MCF 10A (cell line): ENCODE data around the gene CYP39A1. TPM values are rescaled to one million over a fixed set of nuclear protein-coding genes. Genes with fewer than 3 reads are reported as not detected.

Source experiments
- BruUV-seq: library from RNA; stranded (reverse); fragments of 400-500 nt; replicated peaks from 2 replicates; lab custom pipeline; 2021; lab: Mats Ljungman, UMichigan
- CTCF ChIA-PET: fragments of 300-600 bp; sonication (Branson Sonifier 250); formaldehyde crosslinking; extraction: SDS; loops from one replicate; lab custom pipeline; 2021; ENCODE audit warnings: antibody characterized with exemption, inconsistent platforms; lab: Yijun Ruan, JAX
- POLR2A ChIA-PET: fragments of 300-600, 350-650 bp; sonication (Branson Sonifier 250); formaldehyde crosslinking; extraction: SDS; loops from one replicate; lab custom pipeline; 2020; ENCODE audit warnings: antibody characterized with exemption, inconsistent platforms; lab: Yijun Ruan, JAX
- DNase-seq: peaks from one replicate; pipeline ENCODE4 v3.0.0-alpha.2; 2018; ENCODE audit not compliant: unreplicated experiment
- H3K27ac Mint-ChIP-seq: one replicate; pipeline ENCODE4 v1.8.0; 2022; ENCODE audit warnings: mild to moderate bottlenecking, low read depth, mixed read lengths; ENCODE audit not compliant: unreplicated experiment
- H3K27me3 Mint-ChIP-seq: one replicate; pipeline ENCODE4 v1.8.0; 2022; ENCODE audit warnings: mixed read lengths; ENCODE audit not compliant: insufficient read depth, unreplicated experiment
- H3K36me3 Mint-ChIP-seq: one replicate; pipeline ENCODE4 v1.8.0; 2022; ENCODE audit warnings: mild to moderate bottlenecking, moderate library complexity, mixed read lengths; ENCODE audit not compliant: insufficient read depth, unreplicated experiment
- H3K4me1 Mint-ChIP-seq: one replicate; pipeline ENCODE4 v1.8.0; 2022; ENCODE audit warnings: mixed read lengths; ENCODE audit not compliant: insufficient read depth, unreplicated experiment
- H3K4me3 Mint-ChIP-seq: one replicate; pipeline ENCODE4 v1.8.0; 2022; ENCODE audit warnings: mild to moderate bottlenecking, moderate library complexity, mixed read lengths; ENCODE audit not compliant: unreplicated experiment
- H3K9me3 Mint-ChIP-seq: one replicate; pipeline ENCODE4 v1.8.0; 2022; ENCODE audit warnings: mixed read lengths; ENCODE audit not compliant: unreplicated experiment
- intact Hi-C: fragments of 100-400 bp; cut with micrococcal nuclease; formaldehyde crosslinking; loops from 2 replicates; pipeline ENCODE4 v1.14.1; 2022
- total RNA-seq: library from RNA; stranded (reverse); gene quantifications from 2 replicates; pipeline ENCODE4 v1.2.3, GENCODE V29; 2022
- TF ChIP-seq, protein P1 (sequence below): fragments of 200-600 bp; IDR thresholded peaks from one replicate; pipeline ENCODE4 v1.8.0; 2022; ENCODE audit warnings: antibody characterized with exemption, mild to moderate bottlenecking; ENCODE audit not compliant: unreplicated experiment

Gene CYP39A1
- total RNA-seq, 1 experiment from 2014 or later: 7.2 TPM

DNA sequence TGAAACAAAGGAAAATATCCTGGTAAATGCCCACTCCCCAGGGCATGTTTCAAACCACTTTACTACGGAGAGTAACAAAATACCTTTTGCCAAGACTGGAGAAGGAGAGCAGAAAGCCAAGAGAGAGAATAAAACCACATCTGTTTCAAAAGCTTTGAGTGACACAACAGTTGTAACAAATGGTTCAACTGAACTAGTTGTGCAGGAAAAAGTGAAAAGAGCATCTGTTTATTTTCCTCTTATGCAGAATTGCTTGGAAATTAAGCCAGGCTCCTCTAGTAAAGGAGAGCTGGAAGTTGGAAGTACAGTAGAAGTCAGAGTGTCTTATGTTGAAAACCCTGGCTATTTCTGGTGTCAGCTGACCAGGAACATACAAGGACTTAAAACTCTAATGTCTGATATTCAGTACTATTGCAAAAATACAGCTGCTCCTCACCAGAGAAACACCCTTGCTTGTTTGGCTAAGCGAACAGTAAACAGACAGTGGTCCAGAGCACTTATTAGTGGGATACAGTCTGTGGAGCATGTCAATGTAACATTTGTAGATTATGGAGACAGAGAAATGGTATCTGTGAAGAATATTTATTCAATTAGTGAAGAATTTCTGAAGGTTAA lies 37.6 kb upstream of the CYP39A1 start:
- Mint-ChIP-seq H3K36me3 (no peaks in the 10 kb centered on the region), H3K27ac (no peak overlapping the region), H3K4me3 (no peak overlapping the region), H3K27me3 (no peaks in the 10 kb centered on the region), H3K9me3 (no peaks in the 10 kb centered on the region), H3K4me1 (peaks cover 10% of the 10 kb centered on the region)
- no TSS peak for BruUV-seq
- TF ChIP-seq, protein P1, sequence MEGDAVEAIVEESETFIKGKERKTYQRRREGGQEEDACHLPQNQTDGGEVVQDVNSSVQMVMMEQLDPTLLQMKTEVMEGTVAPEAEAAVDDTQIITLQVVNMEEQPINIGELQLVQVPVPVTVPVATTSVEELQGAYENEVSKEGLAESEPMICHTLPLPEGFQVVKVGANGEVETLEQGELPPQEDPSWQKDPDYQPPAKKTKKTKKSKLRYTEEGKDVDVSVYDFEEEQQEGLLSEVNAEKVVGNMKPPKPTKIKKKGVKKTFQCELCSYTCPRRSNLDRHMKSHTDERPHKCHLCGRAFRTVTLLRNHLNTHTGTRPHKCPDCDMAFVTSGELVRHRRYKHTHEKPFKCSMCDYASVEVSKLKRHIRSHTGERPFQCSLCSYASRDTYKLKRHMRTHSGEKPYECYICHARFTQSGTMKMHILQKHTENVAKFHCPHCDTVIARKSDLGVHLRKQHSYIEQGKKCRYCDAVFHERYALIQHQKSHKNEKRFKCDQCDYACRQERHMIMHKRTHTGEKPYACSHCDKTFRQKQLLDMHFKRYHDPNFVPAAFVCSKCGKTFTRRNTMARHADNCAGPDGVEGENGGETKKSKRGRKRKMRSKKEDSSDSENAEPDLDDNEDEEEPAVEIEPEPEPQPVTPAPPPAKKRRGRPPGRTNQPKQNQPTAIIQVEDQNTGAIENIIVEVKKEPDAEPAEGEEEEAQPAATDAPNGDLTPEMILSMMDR: no peak
- CTCF ChIA-PET: no interaction called here
- DNase-seq: no peak
- intact Hi-C loops: no loop called here
- POLR2A ChIA-PET: interaction anchor here (1.6 to 2.2 kb wide), 3 partner anchors 13 to 37 kb away, joined by 4 to 8 read pairs (median 4); partner anchors contain the start of genes CYP39A1 and SLC25A27

GRCh38 chr6:46689657-46690056 lies 37.0 kb upstream of the CYP39A1 start:
- intact Hi-C loops: no loop called here
- Mint-ChIP-seq H3K9me3 (no peaks in the 10 kb centered on the region), H3K36me3 (no peaks in the 10 kb centered on the region), H3K4me1 (peaks cover 10% of the 10 kb centered on the region), H3K27me3 (no peaks in the 10 kb centered on the region), H3K4me3 (no peak overlapping the region), H3K27ac (no peak overlapping the region)
- POLR2A ChIA-PET: interaction anchor here (1.6 to 2.2 kb wide), 2 partner anchors 12 to 37 kb away, joined by 4 to 8 read pairs; partner anchors contain the start of genes CYP39A1 and SLC25A27
- CTCF ChIA-PET: interaction anchor here (1.0 kb wide), 1 partner anchor 14 kb away, joined by 6 read pairs; no protein-coding TSS in a partner anchor
- TF ChIP-seq, protein P1: no peak
- BruUV-seq: no TSS peak
- no peak for DNase-seq

GRCh38 chr6:46688966-46689335 lies 36.3 kb upstream of the CYP39A1 start:
- Mint-ChIP-seq H3K27me3 (no peaks in the 10 kb centered on the region), H3K9me3 (no peaks in the 10 kb centered on the region), H3K27ac (no peak overlapping the region), H3K4me1 (peaks cover 10% of the 10 kb centered on the region), H3K36me3 (no peaks in the 10 kb centered on the region), H3K4me3 (no peak overlapping the region)
- ChIA-PET POLR2A (no interaction called here), CTCF (interaction anchor here (1.0 kb wide), 1 partner anchor 14 kb away, joined by 6 read pairs; no protein-coding TSS in a partner anchor)
- DNase-seq: no peak
- intact Hi-C loops: no loop called here
- no TSS peak for BruUV-seq
- TF ChIP-seq, protein P1: no peak

GRCh38 chr6:46688117-46688965 lies 35.7 kb upstream of the CYP39A1 start:
- CTCF ChIA-PET: interaction anchor here (1.0 kb wide), 1 partner anchor 15 kb away, joined by 6 read pairs; no protein-coding TSS in a partner anchor
- H3K4me3 Mint-ChIP-seq: no peak overlapping the region
- no TSS peak for BruUV-seq

More at GRCh38 chr6:46688117-46688965, 35.7 kb upstream of the CYP39A1 start:
- TF ChIP-seq, protein P1: no peak
- POLR2A ChIA-PET: no interaction called here
- Mint-ChIP-seq H3K9me3 (no peaks in the 10 kb centered on the region), H3K27me3 (no peaks in the 10 kb centered on the region), H3K27ac (no peak overlapping the region), H3K36me3 (no peaks in the 10 kb centered on the region), H3K4me1 (peaks cover 10% of the 10 kb centered on the region)
- intact Hi-C loops: no loop called here
- no peak for DNase-seq
